AG04449 (cell line): Measurements from ENCODE around the gene DMD.

ENCODE experiments used
- CTCF ChIA-PET: fragments of 350-600 bp; formaldehyde crosslinking; extraction: SDS; loops from one replicate; lab custom pipeline; 2021; ENCODE audit warnings: antibody characterized with exemption; lab: Yijun Ruan, JAX
- POLR2A ChIA-PET: fragments of 400-600, 350-600 bp; formaldehyde crosslinking; extraction: SDS; loops from one replicate; lab custom pipeline; 2020; ENCODE audit warnings: antibody characterized with exemption, inconsistent platforms; lab: Yijun Ruan, JAX
- DNase-seq: peaks from one replicate; pipeline ENCODE4 v3.0.0-alpha.2; 2010; ENCODE audit warnings: low read depth, low spot score
- H3K4me3 ChIP-seq: 2 replicates; pipeline ENCODE4 v1.5.1; 2011; ENCODE audit warnings: low read depth, mild to moderate bottlenecking, control low read depth, low read length
- CTCF ChIP-seq: IDR thresholded peaks from one replicate; pipeline ENCODE4 v1.5.1; 2011; ENCODE audit warnings: mild to moderate bottlenecking, moderate library complexity, low read length, control low read depth, inconsistent platforms; ENCODE audit not compliant: insufficient read depth; ENCODE audit errors: missing control alignments

DMD gene

GRCh38 chrX:31808357-31808756 lies 1403.0 kb downstream of the DMD start:
- no peak for TF ChIP-seq CTCF
- ChIA-PET POLR2A (no interaction called here), CTCF (no interaction called here)
- no peak overlapping the region for H3K4me3 ChIP-seq
- DNase-seq, result no peak

- no peak overlapping the region for H3K4me3 ChIP-seq
- DNase-seq, result no peak
- CTCF ChIA-PET, result no interaction called here
- TF ChIP-seq CTCF, result no peak
- POLR2A ChIA-PET, result no interaction called here
Measured at GRCh38 chrX:31807165-31807564, 1404.2 kb downstream of the DMD start.

GRCh38 chrX:31805781-31806180 lies 1405.6 kb downstream of the DMD start:
- DNase-seq, result no peak
- no peak for TF ChIP-seq CTCF
- H3K4me3 ChIP-seq, result no peak overlapping the region
- ChIA-PET POLR2A (no interaction called here), CTCF (no interaction called here)

- no peak for TF ChIP-seq CTCF
- no peak for DNase-seq
- no peak overlapping the region for H3K4me3 ChIP-seq
- POLR2A ChIA-PET, result no interaction called here
- CTCF ChIA-PET, result no interaction called here
Measured at GRCh38 chrX:31800219-31800618, 1411.1 kb downstream of the DMD start.

- DNase-seq, result no peak
- no peak for TF ChIP-seq CTCF
- CTCF ChIA-PET, result no interaction called here
- POLR2A ChIA-PET, result no interaction called here
- H3K4me3 ChIP-seq, result no peak overlapping the region
Measured at GRCh38 chrX:31796624-31797023, 1414.7 kb downstream of the DMD start.

- ChIA-PET CTCF (no interaction called here), POLR2A (no interaction called here)
- H3K4me3 ChIP-seq, result no peak overlapping the region
- TF ChIP-seq CTCF, result no peak
- DNase-seq, result no peak
Measured at GRCh38 chrX:31747411-31747810, 1463.9 kb downstream of the DMD start.
